Peyer's patch (tissue), 4 donors: ENCODE data around the gene ZNF792.

Source experiments
- CTCF ChIP-seq, 6 experiments: fragments of 450-650 bp in 4 of 6; fragments of 200-600 bp in 2 of 6; sonication (generic) in 1 of 6; IDR thresholded peaks; one replicate each; pipeline ENCODE4 v1.5.1; 2017 to 2019; ENCODE audit warnings: antibody characterized with exemption in 6 of 6, mild to moderate bottlenecking in 3 of 6, moderate library complexity in 1 of 6
- POLR2A ChIP-seq, 2 donors: fragments of 450-650 bp; IDR thresholded peaks; one replicate each; pipeline ENCODE4 v1.5.1; 2017; ENCODE audit warnings: antibody characterized with exemption in 2 of 2, mild to moderate bottlenecking in 2 of 2, moderate library complexity in 2 of 2

- TF ChIP-seq CTCF (IDR thresholded peaks at IDR 0.05) (no peak), POLR2A (IDR thresholded peaks at IDR 0.05) (no peak)
Observed at GRCh38 chr19:34982275-34982674, 18.2 kb upstream of the ZNF792 start.
